Aorta (tissue), 5 donors: ENCODE measurements around the gene FOXN4. TPM values are rescaled to one million over a fixed set of nuclear protein-coding genes. Genes with fewer than 3 reads are reported as not detected.
"Not testable (repeated sequence)": the region's sequence is repeated elsewhere in the genome, so short reads cannot be mapped to it uniquely, and the experiment has no call there.

Experiments
- ATAC-seq: fragments of 200-7000 bp; cut with Tn5 transposase; one replicate; pipeline ENCODE4 v1.9.1; 2022; ENCODE audit warnings: moderate library complexity; ENCODE audit not compliant: low FRiP score
- DNase-seq, 2 donors: peaks; one replicate each; pipeline ENCODE4 v3.0.0-alpha.2; 2020
- H3K27ac ChIP-seq, 2 donors: one replicate each; pipeline ENCODE4 v1.5.1; 2013; ENCODE audit warnings: low read length in 2 of 2, mild to moderate bottlenecking in 2 of 2, moderate library complexity in 2 of 2, control low read depth in 1 of 2, inconsistent platforms in 1 of 2, low read depth in 1 of 2
- H3K27me3 ChIP-seq, 2 donors: one replicate each; pipeline ENCODE4 v1.6.1; 2013; ENCODE audit warnings: control low read depth in 1 of 2, low read length in 1 of 2, mild to moderate bottlenecking in 1 of 2, moderate library complexity in 1 of 2; ENCODE audit not compliant: insufficient read depth in 2 of 2, control insufficient read depth in 1 of 2
- H3K36me3 ChIP-seq, 2 donors: one replicate each; pipeline ENCODE4 v1.6.1; 2013; ENCODE audit warnings: control low read depth in 1 of 2, low read length in 1 of 2, mild to moderate bottlenecking in 1 of 2; ENCODE audit not compliant: insufficient read depth in 2 of 2, control insufficient read depth in 1 of 2
- H3K4me1 ChIP-seq, 2 donors: one replicate each; pipeline ENCODE4 v1.6.1; 2013; ENCODE audit warnings: low read length in 2 of 2, control low read depth in 1 of 2, mild to moderate bottlenecking in 1 of 2, moderate library complexity in 1 of 2; ENCODE audit not compliant: insufficient read depth in 2 of 2, control insufficient read depth in 1 of 2
- H3K4me3 ChIP-seq, 2 donors: one replicate each; pipeline ENCODE4 v1.5.1; 2013; ENCODE audit warnings: low read length in 2 of 2, control low read depth in 1 of 2, mild to moderate bottlenecking in 1 of 2
- H3K9me3 ChIP-seq: one replicate; pipeline ENCODE4 v1.6.1; 2013; ENCODE audit warnings: mild to moderate bottlenecking, low read length; ENCODE audit not compliant: control insufficient read depth
- WGBS, 2 donors: extraction: QIAGEN DNeasy Blood & Tissue Kit; methylation state at CpG; one replicate each; pipeline ENCODE4 v1.1.7; 2013; 5-methylcytosine and 5-hydroxymethylcytosine counted together
- intact Hi-C, 2 donors: fragments of 100-400 bp; cut with DNase I; formaldehyde crosslinking; loops; one replicate each; pipeline versions ENCODE4 v1.14.2 to v1.15.0; 2022
- polyA plus RNA-seq, 2 donors: library from polyadenylated mRNA; stranded (reverse); fragments of 200-250 nt; gene quantifications; one replicate each; pipeline ENCODE4 v1.2.3, GENCODE V29; 2013
- total RNA-seq, 2 donors: library from RNA; stranded (reverse); fragmentation: NEBNext Ultra II Directional; extraction: Animal tissue kit (Norgen Biotek cat#: 25700); gene quantifications; one replicate each; pipeline ENCODE4 v1.2.1, GENCODE V29; 2021
- donor health status: healthy with polysubstance abuse.
- donor health status: Bipolar disorder and iron deficiency.
- donor health status: DM: no; HTN: no; CAD: no.
- donor health status: DM: no; HTN: no; CAD: no.
- donor health status: DM: yes; HTN: yes; CAD: no.

Gene FOXN4
- total and polyA plus RNA-seq, 4 donors: not detected

GRCh38 chr12:109343677-109344076 is 34.6 kb upstream of the FOXN4 start:
- Histone ChIP-seq H3K9me3 (no peaks in the 10 kb centered on the region), H3K36me3 (no peaks in the 10 kb centered on the region), H3K27me3 (no peaks in the 10 kb centered on the region), H3K27ac (no peak overlapping the region), H3K4me1 (no peaks in the 10 kb centered on the region), H3K4me3 (no peak overlapping the region)
- intact Hi-C loops: no loop called here
- DNase-seq (no peak), ATAC-seq (no peak)
- WGBS, 2 donors: 60 to 64% methylated on average over 2 of the region's 2 CpGs

- DNase-seq: no peak
- Histone ChIP-seq H3K36me3 (no peaks in the 10 kb centered on the region), H3K27me3 (no peaks in the 10 kb centered on the region), H3K4me3 (no peak overlapping the region), H3K9me3 (no peaks in the 10 kb centered on the region), H3K27ac (no peak overlapping the region), H3K4me1 (no peaks in the 10 kb centered on the region)
- 67 to 88% methylated on average over 1 of the region's 1 CpG for WGBS, 2 donors
- intact Hi-C loops: no loop called here
- ATAC-seq: no peak
Observed at GRCh38 chr12:109336593-109336992, 27.5 kb upstream of the FOXN4 start.

GRCh38 chr12:109334887-109335286 is 25.8 kb upstream of the FOXN4 start:
- Histone ChIP-seq H3K4me3 (no peak overlapping the region), H3K4me1 (no peaks in the 10 kb centered on the region), H3K27ac (no peak overlapping the region), H3K36me3 (no peaks in the 10 kb centered on the region), H3K27me3 (no peaks in the 10 kb centered on the region), H3K9me3 (no peaks in the 10 kb centered on the region)
- WGBS, 2 donors: 94 to 97% methylated on average over 2 of the region's 2 CpGs
- DNase-seq (no peak), ATAC-seq (no peak)
- intact Hi-C loops: no loop called here

- WGBS, 2 donors: 20 to 31% methylated on average over 7 of the region's 7 CpGs
- H3K27ac ChIP-seq: no peak overlapping the region
- no peak for ATAC-seq
- no peak overlapping the region for H3K4me3 ChIP-seq
- no peaks in the 10 kb centered on the region for H3K9me3 ChIP-seq
- no peaks in the 10 kb centered on the region for H3K27me3 ChIP-seq
- intact Hi-C loops: no loop called here
- no peak for DNase-seq
- no peaks in the 10 kb centered on the region for H3K36me3 ChIP-seq
- no peaks in the 10 kb centered on the region for H3K4me1 ChIP-seq
Observed at GRCh38 chr12:109331301-109331952, 22.3 kb upstream of the FOXN4 start.

- Histone ChIP-seq H3K9me3 (no peaks in the 10 kb centered on the region), H3K4me3 (no peak overlapping the region), H3K27me3 (no peaks in the 10 kb centered on the region), H3K4me1 (no peaks in the 10 kb centered on the region), H3K27ac (no peak overlapping the region), H3K36me3 (no peaks in the 10 kb centered on the region)
- intact Hi-C loops: no loop called here
- no peak for DNase-seq
- WGBS, 2 donors: 76 to 83% methylated on average over 16 of the region's 16 CpGs
- no peak for ATAC-seq
Observed at GRCh38 chr12:109330282-109331230, 21.5 kb upstream of the FOXN4 start.

GRCh38 chr12:109329686-109330085 is 20.6 kb upstream of the FOXN4 start:
- Histone ChIP-seq H3K4me3 (no peak overlapping the region), H3K27me3 (no peaks in the 10 kb centered on the region), H3K4me1 (no peaks in the 10 kb centered on the region), H3K36me3 (no peaks in the 10 kb centered on the region), H3K27ac (no peak overlapping the region), H3K9me3 (no peaks in the 10 kb centered on the region)
- intact Hi-C loops: no loop called here
- DNase-seq (no peak), ATAC-seq (no peak)
- 50 to 53% methylated on average over 7 of the region's 7 CpGs for WGBS, 2 donors

GRCh38 chr12:109329003-109329402 is 19.9 kb upstream of the FOXN4 start:
- Histone ChIP-seq H3K4me1 (no peaks in the 10 kb centered on the region), H3K27me3 (no peaks in the 10 kb centered on the region), H3K27ac (no peak overlapping the region), H3K9me3 (no peaks in the 10 kb centered on the region), H3K36me3 (no peaks in the 10 kb centered on the region), H3K4me3 (no peak overlapping the region)
- WGBS, 2 donors: 77 to 78% methylated on average over 3 of the region's 3 CpGs
- DNase-seq (no peak), ATAC-seq (no peak)
- intact Hi-C loops: no loop called here

- H3K27ac ChIP-seq, DNase-seq, intact Hi-C loops, H3K4me3 ChIP-seq, H3K27me3 ChIP-seq, ATAC-seq, H3K9me3 ChIP-seq, H3K36me3 ChIP-seq, H3K4me1 ChIP-seq: not testable (repeated sequence)
- 83 to 87% methylated on average over 8 of the region's 8 CpGs for WGBS, 2 donors
Observed at GRCh38 chr12:109321294-109321693, 12.2 kb upstream of the FOXN4 start.
